ENCODE measurements around the gene CHRD.

CHRD gene

DNA sequence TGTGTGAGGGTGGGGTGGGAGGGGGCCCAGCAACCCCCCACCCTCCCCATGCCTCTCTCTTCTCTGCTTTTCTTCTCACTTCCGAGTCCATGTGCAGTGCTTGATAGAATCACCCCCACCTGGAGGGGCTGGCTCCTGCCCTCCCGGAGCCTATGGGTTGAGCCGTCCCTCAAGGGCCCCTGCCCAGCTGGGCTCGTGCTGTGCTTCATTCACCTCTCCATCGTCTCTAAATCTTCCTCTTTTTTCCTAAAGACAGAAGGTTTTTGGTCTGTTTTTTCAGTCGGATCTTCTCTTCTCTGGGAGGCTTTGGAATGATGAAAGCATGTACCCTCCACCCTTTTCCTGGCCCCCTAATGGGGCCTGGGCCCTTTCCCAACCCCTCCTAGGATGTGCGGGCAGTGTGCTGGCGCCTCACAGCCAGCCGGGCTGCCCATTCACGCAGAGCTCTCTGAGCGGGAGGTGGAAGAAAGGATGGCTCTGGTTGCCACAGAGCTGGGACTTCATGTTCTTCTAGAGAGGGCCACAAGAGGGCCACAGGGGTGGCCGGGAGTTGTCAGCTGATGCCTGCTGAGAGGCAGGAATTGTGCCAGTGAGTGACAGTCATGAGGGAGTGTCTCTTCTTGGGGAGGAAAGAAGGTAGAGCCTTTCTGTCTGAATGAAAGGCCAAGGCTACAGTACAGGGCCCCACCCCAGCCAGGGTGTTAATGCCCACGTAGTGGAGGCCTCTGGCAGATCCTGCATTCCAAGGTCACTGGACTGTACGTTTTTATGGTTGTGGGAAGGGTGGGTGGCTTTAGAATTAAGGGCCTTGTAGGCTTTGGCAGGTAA is 34.3 kb upstream of the CHRD start:
- peak overlapping the region; percentile 18 for H3K27ac ChIP-seq
- no peak for DNase-seq (ENCODE audit: low read depth, low spot score)

DNA sequence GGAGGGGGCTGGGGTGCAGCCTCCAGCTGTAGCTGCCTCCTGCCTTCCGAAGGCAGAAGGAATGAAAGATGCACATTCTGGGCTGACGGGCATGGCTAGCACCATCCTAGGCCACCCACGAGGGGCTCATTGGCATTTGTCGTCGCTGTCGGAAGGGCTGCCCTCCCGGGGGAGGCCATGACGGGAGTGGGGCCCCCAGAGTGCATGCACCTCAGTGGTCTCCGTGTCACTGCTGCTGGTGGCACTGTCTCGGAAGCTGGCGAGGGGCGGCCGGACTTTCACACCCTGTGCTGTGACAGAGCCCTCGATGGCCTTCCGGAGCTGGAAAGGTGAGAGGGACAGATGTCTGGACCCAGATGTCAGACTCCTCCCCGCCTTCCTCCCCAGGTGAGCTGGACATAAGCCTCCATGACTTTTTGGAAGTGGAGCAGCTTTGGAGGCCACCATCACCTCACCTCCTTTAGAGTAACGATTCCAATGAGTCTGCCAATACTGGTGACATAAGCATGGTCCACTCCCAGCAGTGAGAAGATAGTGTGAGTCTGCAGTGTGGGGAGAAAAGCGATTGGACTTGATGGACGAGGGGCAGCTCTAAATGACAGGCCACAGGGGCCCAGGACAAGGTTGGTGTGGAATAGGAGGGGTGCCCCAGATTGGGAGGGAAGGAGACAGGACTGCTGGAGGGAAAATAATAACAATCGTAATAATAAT is 33.2 kb upstream of the CHRD start:
- no peak overlapping the region for H3K27ac ChIP-seq
- DNase-seq (ENCODE audit: low read depth, low spot score) = no peak

DNA sequence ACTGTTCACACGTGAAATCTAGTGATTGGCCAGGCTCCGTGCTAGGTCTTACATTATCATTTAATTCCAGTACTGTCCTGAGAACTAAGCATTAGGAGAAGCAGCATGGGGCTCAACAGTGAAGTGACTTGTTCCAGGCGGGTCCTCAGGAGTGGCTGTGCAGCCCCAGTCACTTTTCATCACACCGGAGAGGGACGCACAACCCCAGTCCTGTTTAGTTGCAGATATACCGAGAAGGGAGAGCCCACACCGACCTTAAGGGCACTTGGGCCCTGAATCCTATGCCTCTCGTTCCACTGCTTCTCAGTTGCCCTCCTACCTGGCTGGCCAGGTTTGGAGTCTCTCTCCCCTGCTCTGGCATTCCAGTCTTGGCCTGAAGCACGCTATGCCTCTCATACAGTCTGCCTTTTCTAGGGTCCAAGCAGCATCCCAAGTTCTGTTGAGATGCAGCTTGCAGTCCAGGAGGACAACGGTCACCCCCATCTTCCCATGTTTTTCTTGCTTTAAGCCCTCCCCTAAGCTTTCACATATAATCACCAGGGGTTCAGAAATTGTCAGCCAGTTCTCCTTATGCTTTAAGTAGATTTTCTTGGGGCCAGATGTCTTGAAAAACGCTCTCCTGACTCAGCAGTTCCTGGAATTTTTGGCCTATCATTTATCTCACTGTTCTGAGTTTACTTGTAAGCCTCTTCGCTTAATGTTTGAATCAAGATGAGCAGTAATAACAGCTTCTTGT is 32.4 kb upstream of the CHRD start:
- H3K27ac ChIP-seq = no peak overlapping the region
- no peak for DNase-seq (ENCODE audit: low read depth, low spot score)

DNA sequence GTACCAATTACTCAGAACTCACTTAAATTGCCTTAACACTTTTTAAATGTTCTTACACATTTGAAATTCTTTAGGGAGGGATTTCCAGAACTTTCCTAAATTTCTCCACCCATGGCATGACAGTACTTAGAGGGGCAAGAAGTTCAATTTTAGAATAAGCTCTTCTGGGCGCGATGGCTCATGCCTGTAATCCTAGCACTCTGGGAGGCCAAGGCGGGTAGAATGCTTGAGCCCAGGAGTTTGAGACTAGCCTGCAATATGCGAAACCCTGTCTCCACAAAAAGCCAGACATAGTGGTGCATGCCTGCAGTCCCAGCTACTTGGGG is 31.8 kb upstream of the CHRD start:
- H3K27ac ChIP-seq = no peak overlapping the region

DNA sequence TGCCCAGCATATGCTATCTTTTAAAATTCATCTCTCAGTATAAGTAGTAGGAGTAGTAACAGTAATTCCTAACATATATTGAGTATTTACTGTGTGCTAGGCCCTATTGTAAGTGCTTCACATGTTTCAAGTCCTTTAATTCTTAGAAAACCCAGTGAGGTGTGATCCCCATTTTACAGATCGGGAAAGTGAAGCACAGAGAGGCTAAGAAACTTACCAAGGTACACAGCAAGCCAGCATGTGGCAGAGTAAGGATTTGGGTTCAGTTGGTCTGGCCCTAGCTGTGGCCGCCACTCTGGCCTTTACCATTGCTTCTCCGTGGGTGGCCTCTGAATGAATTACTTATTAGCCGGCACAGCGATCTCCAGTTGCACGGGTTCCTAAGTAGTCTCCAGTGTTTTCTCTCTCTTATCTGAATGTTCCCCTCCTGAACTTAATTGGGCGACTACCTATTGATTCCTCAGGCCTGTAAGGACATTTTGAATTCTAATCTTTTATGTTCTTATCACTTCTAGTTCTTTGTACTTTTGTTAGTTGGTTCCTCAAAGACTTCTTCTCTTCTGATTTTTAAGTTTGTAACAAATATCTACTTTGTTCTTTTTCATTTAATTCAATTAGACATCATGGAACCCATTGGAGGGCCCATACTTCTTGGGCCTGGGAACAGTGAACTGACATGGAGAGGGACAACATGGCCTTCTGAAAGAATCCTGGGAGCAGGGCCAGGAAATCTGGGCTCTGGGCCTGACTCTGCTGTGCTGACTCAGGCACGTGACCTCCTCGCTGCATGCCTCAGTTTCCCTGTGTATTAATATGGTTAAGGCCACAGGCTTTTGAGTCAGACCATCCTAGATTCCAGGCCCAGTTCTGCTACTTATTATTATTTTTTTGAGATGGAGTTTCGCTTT is 30.0 kb upstream of the CHRD start:
- DNase-seq (ENCODE audit: low read depth, low spot score) = no peak
- H3K27ac ChIP-seq = no peak overlapping the region

More for the DNA sequence above, 31.8 kb upstream of the CHRD start:
- DNase-seq (ENCODE audit: low read depth, low spot score) = no peak

DNA sequence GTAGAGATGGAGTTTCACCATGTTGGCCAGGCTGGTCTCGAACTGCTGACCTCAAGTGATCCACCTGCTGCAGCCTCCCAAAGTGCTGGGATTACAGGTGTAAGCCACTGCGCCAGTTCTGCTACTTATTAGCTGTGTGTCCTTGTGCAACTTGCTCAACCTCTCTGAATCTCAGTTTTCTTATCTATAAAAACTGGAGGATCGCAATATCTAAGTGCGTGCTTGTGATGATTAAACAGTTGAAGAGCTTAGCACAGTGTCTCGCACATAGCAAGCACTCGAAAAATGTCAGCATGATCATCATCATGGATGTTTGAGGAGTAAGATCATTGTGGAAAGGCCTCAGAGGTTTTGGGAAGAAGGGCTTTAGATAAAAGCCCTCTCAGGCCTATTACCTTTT is 29.2 kb upstream of the CHRD start:
- no peak overlapping the region for H3K27ac ChIP-seq
- DNase-seq (ENCODE audit: low read depth, low spot score) = no peak

DNA sequence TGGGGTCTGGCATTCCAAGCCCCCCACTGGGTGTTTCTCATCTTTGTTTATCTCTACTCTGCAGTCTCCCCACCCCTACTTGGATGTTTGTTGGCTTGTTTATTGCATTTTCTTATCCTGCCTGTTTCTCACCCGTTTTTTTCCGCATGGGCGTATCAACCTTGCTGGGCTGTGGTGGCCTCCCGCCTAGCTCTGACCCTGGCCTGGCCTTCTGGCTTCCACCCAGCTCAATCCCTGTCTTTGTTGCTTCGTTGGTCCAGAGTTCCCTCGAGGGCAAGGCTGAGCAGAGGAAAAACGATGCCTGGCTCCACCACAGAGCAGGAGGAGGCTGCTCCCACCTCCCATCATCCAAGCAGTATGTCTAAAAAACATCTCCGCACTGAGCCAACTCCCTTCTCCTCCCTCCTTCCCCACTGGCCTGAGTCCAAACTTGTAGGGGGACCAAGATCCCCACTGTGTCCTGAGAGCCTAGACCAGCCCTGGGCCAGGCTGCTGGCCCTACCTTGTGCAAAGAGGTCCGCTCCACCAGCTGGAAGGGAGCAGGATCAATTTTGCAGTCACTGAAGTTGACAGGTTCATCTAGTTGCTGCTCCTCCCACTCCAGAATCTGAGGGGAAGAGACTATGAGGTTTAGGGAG is 28.2 kb upstream of the CHRD start:
- no peak overlapping the region for H3K27ac ChIP-seq
- no peak for DNase-seq (ENCODE audit: low read depth, low spot score)

DNA sequence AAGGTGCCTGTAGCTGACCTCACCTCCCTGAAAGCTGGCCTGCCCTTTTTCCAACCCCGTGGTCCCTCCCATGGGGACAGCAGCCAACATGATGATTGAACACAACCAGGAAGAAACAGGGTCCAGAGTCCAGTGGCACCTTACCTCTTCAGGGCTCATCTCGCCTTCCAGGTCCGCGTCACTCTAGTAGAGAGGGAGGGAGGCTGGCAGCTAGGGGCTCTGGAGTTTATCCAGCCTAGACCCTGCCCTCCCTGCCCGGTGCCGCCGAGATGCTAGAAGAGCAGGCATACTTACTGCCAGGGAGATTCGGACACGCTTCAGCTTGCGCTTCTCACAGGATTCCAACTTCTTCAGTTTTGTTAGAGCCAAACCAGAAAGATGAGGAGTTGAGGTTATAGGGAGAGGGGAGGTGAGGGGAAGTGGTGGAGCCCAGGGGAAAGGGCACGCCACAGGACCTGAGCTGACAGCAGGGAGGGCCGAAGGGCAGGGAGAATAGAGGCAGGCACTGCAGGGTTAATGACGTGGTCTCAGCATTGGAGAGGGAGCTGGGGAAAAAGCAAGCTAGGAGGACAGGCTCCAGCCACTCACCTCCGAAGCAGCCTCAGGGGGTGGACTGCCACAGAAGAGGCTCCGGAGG is 27.6 kb upstream of the CHRD start:
- H3K27ac ChIP-seq = no peak overlapping the region
- no peak for DNase-seq (ENCODE audit: low read depth, low spot score)

DNA sequence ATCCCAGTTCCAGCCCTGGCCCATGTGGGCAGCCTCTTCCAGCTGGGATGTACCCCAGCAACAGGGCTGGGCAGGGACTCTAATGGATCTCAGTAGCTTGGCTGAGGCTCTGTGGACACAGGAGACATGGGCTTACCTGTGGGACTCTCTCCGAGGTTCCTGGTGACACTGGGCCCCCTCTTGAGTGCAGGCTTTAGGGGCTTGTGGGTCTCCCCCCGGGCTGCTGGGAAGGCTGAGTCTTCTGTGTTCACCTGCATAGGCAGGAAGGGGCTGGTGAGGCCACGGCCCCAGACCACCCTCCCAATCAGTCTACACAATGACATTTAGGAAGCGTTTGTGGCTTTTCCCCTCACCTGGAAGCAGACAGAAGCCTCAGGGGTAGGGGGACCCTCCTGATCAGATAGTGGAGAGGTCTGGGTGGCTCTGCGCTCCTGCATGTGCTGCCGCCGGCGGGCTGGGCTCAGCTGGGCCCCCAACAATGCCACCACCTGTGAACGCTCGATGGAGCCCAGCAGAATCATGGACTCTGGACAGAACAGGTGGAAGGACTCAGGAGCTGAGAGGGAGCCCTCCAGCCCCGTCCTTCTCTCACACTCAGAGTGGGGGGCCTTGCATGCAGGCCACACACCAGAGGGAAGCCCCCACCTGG is 26.8 kb upstream of the CHRD start:
- no peak for DNase-seq (ENCODE audit: low read depth, low spot score)
- H3K27ac ChIP-seq = no peak overlapping the region

DNA sequence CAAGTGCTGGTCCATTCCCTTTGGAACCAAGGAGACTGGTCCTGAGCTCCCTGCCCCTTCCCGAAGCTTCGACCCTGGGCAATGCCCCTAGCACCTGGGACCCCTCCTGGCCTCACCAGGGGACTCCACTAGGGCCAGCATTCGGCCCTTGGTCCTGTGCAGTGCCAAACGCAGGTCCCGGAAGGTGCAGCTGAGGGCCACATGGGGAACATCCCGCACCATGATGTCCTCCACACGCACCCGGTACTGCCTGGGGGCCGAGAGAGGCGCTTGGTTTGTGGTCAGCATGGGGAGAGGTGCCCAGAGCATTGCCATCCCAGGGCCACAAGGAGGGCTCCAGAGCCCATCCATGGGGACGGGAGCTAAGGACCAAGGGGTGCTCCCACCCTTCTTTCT is 26.3 kb upstream of the CHRD start:
- no peak for DNase-seq (ENCODE audit: low read depth, low spot score)
- no peak overlapping the region for H3K27ac ChIP-seq

DNA sequence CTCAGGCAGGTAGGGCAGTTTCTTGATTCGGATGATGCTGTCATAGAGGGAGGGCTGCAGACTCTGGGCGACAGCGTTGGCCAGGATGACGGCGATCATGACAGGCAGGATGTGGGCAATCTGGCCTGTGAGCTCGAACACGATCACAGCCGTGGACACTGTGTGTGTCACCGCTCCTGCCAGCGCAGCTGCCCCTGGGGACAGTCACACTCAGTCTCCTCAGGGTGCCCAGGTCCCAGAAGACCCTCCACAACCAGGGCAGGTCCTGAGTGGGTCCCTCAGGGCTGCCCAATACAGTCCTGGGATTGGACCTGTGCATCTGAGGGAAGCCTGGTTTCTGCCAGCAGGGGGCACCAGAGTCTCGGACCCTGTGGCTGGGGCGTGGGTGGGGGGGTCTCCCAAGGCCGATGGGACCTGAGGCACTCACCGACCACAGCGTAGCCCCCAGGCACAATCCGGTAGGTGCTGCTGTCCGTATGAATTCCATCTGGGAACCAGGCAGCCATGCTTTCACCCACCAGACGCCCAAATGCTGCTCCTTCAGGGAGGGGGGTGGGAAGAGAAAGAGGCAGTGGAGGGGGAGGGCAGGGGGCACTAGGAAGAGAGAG is 25.6 kb upstream of the CHRD start:
- no peak for DNase-seq (ENCODE audit: low read depth, low spot score)
- H3K27ac ChIP-seq = no peak overlapping the region

DNA sequence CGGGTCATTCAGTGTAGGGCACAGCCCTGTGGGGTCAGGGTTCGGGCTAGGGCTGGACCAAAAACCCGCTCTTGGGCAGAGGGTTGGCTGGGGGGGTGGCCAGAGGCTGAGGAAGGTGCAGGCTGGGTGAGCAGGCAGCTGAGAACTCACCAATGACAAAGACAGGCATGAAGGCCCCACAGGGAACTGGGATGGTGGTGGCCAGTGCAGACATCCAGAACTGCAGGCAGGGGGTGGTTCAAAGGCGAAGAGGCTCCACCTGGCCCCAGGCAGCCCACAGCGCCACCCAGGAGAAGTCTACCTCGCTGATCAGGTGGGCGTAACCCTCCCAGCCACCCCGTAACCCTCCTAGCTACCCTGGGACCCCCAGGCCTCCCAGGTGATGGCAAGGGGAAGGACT is 25.1 kb upstream of the CHRD start:
- DNase-seq (ENCODE audit: low read depth, low spot score) = no peak
- no peak overlapping the region for H3K27ac ChIP-seq

DNA sequence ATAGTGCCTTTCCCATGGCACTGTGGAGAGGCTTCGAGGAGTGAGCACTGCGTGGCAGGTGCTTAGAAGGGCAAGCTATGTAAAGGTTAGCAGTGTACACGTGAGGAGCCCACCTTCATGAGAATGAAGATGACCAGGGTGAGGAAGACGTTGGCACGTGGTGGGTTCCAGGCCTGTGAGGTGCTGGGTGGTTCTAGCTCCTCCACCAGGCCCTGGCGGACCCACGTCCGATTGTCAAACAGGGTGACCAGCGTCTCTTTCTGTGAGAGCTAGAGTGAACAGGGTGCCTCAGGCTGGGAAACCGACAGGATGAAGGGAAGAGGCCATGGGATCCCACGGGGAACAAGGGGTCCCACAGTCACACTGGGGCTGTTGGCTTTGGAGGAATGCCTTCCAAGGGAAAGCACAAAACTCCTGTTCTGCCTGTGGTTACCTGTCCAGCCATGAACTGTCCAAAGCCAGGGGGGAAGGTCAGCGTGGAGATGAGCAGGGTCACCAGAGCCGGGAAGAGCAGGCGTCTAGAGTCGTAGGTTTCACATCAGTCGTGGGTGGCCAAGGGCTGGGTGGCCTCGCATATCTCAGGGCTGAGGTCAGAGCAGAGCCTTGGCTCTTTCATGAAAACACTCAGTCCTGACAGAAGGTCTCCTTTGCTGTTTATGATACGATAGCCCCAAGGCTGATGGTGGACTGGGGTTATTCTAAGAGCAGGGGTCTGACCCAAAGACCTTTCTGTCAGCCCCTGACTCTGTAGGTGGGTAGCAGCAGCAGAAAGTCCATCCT is 24.4 kb upstream of the CHRD start:
- no peak overlapping the region for H3K27ac ChIP-seq
- no peak for DNase-seq (ENCODE audit: low read depth, low spot score)

DNA sequence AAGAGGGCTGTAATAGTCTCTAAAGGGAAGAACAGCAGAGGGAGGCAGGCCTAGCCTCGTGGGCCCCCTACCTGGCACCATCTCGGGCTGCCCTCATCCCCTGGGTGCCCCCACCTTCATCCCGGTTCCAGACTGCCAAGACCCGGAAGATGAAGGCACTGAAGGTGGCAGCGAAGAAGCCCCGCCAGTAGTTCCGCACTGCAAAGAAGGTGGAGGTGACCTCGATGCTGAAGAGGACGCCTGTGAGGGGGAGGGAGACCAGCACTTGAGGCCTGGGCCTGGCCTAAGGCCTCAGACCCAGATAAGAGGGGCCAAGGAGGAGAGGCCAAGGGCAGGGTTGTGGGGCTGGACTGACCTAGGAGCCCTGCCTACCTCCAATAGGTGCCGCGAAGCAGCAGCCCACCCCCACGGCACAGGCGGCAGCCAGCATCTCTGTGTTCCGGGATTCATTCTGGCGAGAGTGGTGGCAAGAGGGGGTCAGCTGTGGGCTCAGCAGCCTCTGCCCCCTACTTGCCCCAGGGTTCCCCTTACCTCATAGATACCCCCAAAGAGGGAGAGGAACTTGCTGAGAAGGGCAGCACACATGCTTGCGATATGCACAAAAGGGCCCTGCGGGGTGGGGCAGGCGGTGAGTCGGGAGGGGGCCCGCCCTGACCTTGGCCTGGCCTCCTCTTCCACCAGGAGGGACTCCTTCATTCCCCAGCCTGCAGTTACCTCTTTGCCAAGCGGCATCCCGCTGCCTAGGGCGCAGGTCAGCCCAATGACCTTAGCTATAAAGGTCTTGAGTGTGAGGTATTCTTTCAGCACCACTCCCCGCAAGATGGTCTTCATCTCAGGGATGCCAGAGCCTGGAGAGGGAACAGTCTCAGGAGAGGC is 22.4 kb upstream of the CHRD start:
- H3K27ac ChIP-seq = no peak overlapping the region
- no peak for DNase-seq (ENCODE audit: low read depth, low spot score)

DNA sequence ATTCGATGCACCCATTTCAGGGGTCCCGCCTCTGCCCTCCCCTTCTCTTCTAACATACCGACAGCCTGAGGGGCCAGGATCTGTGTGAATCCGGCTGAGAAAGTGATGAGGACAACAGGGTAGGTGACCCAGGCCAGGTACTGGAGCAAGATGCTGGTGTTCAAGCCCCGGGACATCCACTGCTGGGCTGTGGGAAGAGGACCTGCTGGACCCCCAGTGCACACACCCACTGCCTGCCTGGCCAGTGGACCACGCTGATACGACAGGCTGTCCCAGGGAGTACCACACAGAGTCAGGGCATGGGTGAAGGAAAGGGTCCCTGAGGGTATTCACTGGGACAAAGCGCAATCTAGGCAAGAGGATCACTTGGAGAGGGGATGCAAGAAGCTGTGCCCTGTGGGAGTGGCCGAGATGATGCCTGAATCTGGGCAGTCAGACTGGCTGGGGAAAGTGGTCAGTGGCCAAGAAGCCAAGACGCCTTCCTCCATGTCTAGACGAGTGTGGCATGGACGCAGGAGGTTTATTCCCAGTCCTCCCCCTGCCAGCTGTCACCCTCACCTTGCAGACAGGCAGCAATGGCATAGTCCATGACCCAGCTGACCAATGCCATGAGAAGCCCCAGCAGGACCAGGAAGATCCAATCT is 21.6 kb upstream of the CHRD start:
- no peak overlapping the region for H3K27ac ChIP-seq

DNA sequence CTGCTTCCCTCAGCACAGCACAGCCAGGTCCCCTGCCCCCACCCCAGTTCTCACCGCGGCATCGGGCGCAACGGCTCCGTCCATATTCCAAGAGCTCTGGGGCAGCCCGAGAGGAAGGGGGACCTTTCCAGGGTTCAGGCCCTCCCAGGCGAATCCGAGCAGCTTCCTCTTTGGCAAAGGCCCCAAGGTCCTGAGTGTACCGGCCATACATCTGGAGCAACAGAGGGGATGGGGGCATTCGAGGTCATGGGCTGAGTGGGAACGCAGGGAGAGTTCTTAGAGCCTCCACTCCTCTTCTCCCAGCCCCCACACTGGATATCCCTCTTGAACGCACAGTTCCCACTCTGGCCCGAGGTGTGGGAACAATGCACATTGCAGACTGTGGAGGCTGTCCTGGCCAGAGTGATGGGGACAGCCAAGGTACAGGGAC is 20.9 kb upstream of the CHRD start:
- no peak overlapping the region for H3K27ac ChIP-seq

More for the DNA sequence above, 21.6 kb upstream of the CHRD start:
- DNase-seq (ENCODE audit: low read depth, low spot score) = no peak

More for the DNA sequence above, 20.9 kb upstream of the CHRD start:
- no peak for DNase-seq (ENCODE audit: low read depth, low spot score)

Measured in epithelial cell of prostate (primary cell).